Liver (tissue), 9 donors: ENCODE results near the gene RPS5. TPM values are rescaled to one million over a fixed set of nuclear protein-coding genes. Genes with fewer than 3 reads are reported as not detected.

Experiments used
- DNase-seq: peaks from one replicate; pipeline ENCODE4 v3.0.0-alpha.2; 2017; ENCODE audit warnings: low spot score
- H3K27ac ChIP-seq, 2 donors: one replicate each; pipeline ENCODE4 v1.7.0; 2013; ENCODE audit warnings: inconsistent platforms in 2 of 2, low read length in 2 of 2, control low read depth in 1 of 2, low read depth in 1 of 2, mild to moderate bottlenecking in 1 of 2
- H3K27me3 ChIP-seq, 4 donors: one replicate each; pipeline versions ENCODE4 v1.6.1 to v1.7.0; 2013; ENCODE audit warnings: low read length in 3 of 4, inconsistent platforms in 1 of 4, mild to moderate bottlenecking in 1 of 4, moderate library complexity in 1 of 4; ENCODE audit not compliant: control insufficient read depth in 4 of 4, insufficient read depth in 4 of 4
- H3K36me3 ChIP-seq, 4 donors: one replicate each; pipeline versions ENCODE4 v1.6.1 to v1.7.0; 2013; ENCODE audit warnings: low read length in 3 of 4, mild to moderate bottlenecking in 3 of 4, low read depth in 1 of 4, moderate library complexity in 1 of 4; ENCODE audit not compliant: control insufficient read depth in 4 of 4, insufficient read depth in 3 of 4
- H3K4me1 ChIP-seq, 4 donors: one replicate each; pipeline versions ENCODE4 v1.6.1 to v1.7.0; 2013; ENCODE audit warnings: low read length in 3 of 4, mild to moderate bottlenecking in 3 of 4, moderate library complexity in 1 of 4; ENCODE audit not compliant: control insufficient read depth in 4 of 4, insufficient read depth in 4 of 4
- H3K4me3 ChIP-seq, 3 donors: one replicate each; pipeline versions ENCODE4 v1.6.1 to v1.7.0; 2013; ENCODE audit warnings: low read length in 3 of 3, control low read depth in 1 of 3, low read depth in 1 of 3, mild to moderate bottlenecking in 1 of 3
- H3K9ac ChIP-seq, 2 donors: one replicate each; pipeline ENCODE4 v1.7.0; 2013; ENCODE audit warnings: low read length in 2 of 2, mild to moderate bottlenecking in 2 of 2, moderate library complexity in 2 of 2, control low read depth in 1 of 2, low read depth in 1 of 2
- H3K9me3 ChIP-seq, 4 donors: one replicate each; pipeline versions ENCODE4 v1.6.1 to v1.7.0; 2013; ENCODE audit warnings: low read length in 3 of 4; ENCODE audit not compliant: control insufficient read depth in 4 of 4
- EGR1 ChIP-seq, 2 donors: IDR thresholded peaks; 2 replicates each; pipeline ENCODE4 v1.6.1; 2016 to 2018; ENCODE audit warnings: antibody characterized with exemption in 2 of 2, low read depth in 2 of 2
- FOXA1 ChIP-seq: IDR thresholded peaks from 2 replicates; pipeline ENCODE4 v1.6.1; 2016; ENCODE audit warnings: antibody characterized with exemption
- FOXA2 ChIP-seq: IDR thresholded peaks from 2 replicates; pipeline ENCODE4 v1.6.1; 2016; ENCODE audit warnings: antibody characterized with exemption
- HNF4A ChIP-seq, 2 donors: conservative IDR thresholded peaks; 2 replicates each; pipeline ENCODE4 v1.6.1; 2016; ENCODE audit warnings: antibody characterized with exemption in 2 of 2, mild to moderate bottlenecking in 2 of 2
- HNF4G ChIP-seq: IDR thresholded peaks from 2 replicates; pipeline ENCODE4 v1.6.1; 2016; ENCODE audit warnings: antibody characterized with exemption
- JUND ChIP-seq, 2 donors: IDR thresholded peaks; 2 replicates each; pipeline ENCODE4 v1.6.1; 2016; ENCODE audit warnings: antibody characterized with exemption in 2 of 2
- NR2F2 ChIP-seq: IDR thresholded peaks from 2 replicates; pipeline ENCODE4 v1.6.1; 2016; ENCODE audit warnings: antibody characterized with exemption
- RAD21 ChIP-seq, 2 donors: IDR thresholded peaks; 2 replicates each; pipeline ENCODE4 v1.6.1; 2016; ENCODE audit warnings: antibody characterized with exemption in 2 of 2, mild to moderate bottlenecking in 2 of 2
- YY1 ChIP-seq: IDR thresholded peaks from 2 replicates; pipeline ENCODE4 v1.6.1; 2016; ENCODE audit warnings: antibody characterized with exemption, mild to moderate bottlenecking
- WGBS: extraction: QIAGEN DNeasy Blood & Tissue Kit; methylation state at CpG from one replicate; pipeline ENCODE4 v1.1.7; 2013; 5-methylcytosine and 5-hydroxymethylcytosine counted together
- polyA plus RNA-seq, 2 donors: library from polyadenylated mRNA; stranded (reverse) in 1 of 2; unstranded in 1 of 2; fragments of 200-250 nt in 1 of 2; fragments of >200 nt in 1 of 2; fragmentation: Nextera tagmentation in 1 of 2; extraction: Ambion mirVana in 1 of 2; gene quantifications; one replicate each; pipeline versions ENCODE4 v1.2.1 to v1.2.3, GENCODE V29; 2013 to 2015
- total RNA-seq, 2 donors: library from RNA; depleted of rRNA; stranded (reverse); fragments of >200 nt; gene quantifications; one replicate each; pipeline ENCODE4 v1.2.3, GENCODE V29; 2014
- TF ChIP-seq, protein P1 (sequence below): fragments of 150-350 bp; IDR thresholded peaks from 2 replicates; pipeline ENCODE4 v1.5.1; 2017; ENCODE audit warnings: improper control_type of control experiment, low read depth, low read length; ENCODE audit not compliant: missing input control
- TF ChIP-seq, protein P2 (sequence below): IDR thresholded peaks from 2 replicates; pipeline ENCODE4 v1.6.1; 2016; ENCODE audit warnings: antibody characterized with exemption
- donor health status: healthy.
- donor health status: healthy.
- donor health status: healthy.
- donor health status: healthy.
- donor health status: healthy.

The RPS5 gene
- total and polyA plus RNA-seq, 4 donors: 229 to 1,403 (median 628) TPM

- TF ChIP-seq, protein P1, sequence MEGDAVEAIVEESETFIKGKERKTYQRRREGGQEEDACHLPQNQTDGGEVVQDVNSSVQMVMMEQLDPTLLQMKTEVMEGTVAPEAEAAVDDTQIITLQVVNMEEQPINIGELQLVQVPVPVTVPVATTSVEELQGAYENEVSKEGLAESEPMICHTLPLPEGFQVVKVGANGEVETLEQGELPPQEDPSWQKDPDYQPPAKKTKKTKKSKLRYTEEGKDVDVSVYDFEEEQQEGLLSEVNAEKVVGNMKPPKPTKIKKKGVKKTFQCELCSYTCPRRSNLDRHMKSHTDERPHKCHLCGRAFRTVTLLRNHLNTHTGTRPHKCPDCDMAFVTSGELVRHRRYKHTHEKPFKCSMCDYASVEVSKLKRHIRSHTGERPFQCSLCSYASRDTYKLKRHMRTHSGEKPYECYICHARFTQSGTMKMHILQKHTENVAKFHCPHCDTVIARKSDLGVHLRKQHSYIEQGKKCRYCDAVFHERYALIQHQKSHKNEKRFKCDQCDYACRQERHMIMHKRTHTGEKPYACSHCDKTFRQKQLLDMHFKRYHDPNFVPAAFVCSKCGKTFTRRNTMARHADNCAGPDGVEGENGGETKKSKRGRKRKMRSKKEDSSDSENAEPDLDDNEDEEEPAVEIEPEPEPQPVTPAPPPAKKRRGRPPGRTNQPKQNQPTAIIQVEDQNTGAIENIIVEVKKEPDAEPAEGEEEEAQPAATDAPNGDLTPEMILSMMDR: no peak
- no peak for TF ChIP-seq JUND (IDR thresholded peaks at IDR 0.05)
- no peak for TF ChIP-seq RAD21 (IDR thresholded peaks at IDR 0.05)
- TF ChIP-seq, protein P2, sequence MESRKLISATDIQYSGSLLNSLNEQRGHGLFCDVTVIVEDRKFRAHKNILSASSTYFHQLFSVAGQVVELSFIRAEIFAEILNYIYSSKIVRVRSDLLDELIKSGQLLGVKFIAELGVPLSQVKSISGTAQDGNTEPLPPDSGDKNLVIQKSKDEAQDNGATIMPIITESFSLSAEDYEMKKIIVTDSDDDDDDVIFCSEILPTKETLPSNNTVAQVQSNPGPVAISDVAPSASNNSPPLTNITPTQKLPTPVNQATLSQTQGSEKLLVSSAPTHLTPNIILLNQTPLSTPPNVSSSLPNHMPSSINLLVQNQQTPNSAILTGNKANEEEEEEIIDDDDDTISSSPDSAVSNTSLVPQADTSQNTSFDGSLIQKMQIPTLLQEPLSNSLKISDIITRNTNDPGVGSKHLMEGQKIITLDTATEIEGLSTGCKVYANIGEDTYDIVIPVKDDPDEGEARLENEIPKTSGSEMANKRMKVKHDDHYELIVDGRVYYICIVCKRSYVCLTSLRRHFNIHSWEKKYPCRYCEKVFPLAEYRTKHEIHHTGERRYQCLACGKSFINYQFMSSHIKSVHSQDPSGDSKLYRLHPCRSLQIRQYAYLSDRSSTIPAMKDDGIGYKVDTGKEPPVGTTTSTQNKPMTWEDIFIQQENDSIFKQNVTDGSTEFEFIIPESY: no peak
- no peak for TF ChIP-seq FOXA2
These were observed 4.0 kb upstream of the RPS5 start (continued) for GRCh38 chr19:58382997-58383603.

DNA sequence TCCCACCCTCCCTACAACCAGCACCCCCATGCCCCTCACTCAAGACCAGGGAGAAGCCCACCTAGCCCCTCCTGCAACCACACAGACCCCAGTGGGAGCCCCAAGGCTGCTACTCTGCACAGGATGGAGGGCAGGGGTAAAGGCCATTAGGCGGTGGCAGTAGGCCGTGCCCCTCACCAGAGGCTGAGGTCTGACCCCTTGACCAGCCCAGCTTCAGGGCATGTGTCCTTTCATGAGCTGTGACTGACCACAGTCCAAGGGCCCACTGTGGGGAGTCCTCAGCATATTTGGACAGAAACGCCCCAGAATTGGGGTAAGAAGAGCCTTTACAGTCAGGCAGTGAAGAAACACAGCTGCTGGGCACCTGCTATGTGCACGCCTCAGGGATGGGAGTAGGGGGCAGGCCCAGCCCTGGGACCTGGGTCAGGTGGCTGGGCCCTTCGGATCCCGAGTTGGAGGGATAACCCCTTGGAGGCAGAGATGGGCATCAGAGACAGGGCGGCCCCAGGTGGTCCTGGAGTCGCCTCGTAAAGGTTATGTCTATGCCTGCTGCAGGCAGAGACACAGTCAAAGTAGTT is 1.7 kb upstream of the RPS5 start:
- Histone ChIP-seq H3K27me3 (no peaks in the 10 kb centered on the region), H3K9ac (no peak overlapping the region), H3K36me3 (peaks cover 0 to 11% (median 6%) of the 10 kb centered on the region in 4 donors), H3K27ac (peak overlapping the region; percentile 99), H3K9me3 (no peaks in the 10 kb centered on the region), H3K4me3 (peak overlapping the region in 1 of 3 donors; percentile 72), H3K4me1 (peaks cover 14 to 34% (median 25%) of the 10 kb centered on the region in 4 donors)
- WGBS: 86% methylated on average over 9 of the region's 9 CpGs
- TF ChIP-seq, protein P1: no peak
- TF ChIP-seq YY1: no peak
- TF ChIP-seq RAD21 (IDR thresholded peaks at IDR 0.05): no peak
- TF ChIP-seq JUND (IDR thresholded peaks at IDR 0.05): no peak
- TF ChIP-seq HNF4A (conservative IDR thresholded peaks at IDR 0.05): no peak
- TF ChIP-seq HNF4G: no peak
- TF ChIP-seq, protein P2: no peak
- no peak for TF ChIP-seq EGR1 (IDR thresholded peaks at IDR 0.05; ENCODE audit: low read depth in 2 of 2)
- TF ChIP-seq FOXA1: no peak
- no peak for TF ChIP-seq NR2F2
- DNase-seq: no peak
